Activated naive CD8-positive, alpha-beta T cell treated with anti-CD3 and anti-CD28 coated beads, Interleukin-2, amount 50 U/mL, for 16 hours (primary cell): ENCODE data around the gene NRXN3.

Experiments used
- DNase-seq: peaks from one replicate; pipeline ENCODE4 v3.0.0-alpha.2; 2020; ENCODE audit warnings: low read depth, low spot score

Gene NRXN3

GRCh38 chr14:79515158-79515557 lies 1345.0 kb downstream of the NRXN3 start:
- DNase-seq: no peak

DNA sequence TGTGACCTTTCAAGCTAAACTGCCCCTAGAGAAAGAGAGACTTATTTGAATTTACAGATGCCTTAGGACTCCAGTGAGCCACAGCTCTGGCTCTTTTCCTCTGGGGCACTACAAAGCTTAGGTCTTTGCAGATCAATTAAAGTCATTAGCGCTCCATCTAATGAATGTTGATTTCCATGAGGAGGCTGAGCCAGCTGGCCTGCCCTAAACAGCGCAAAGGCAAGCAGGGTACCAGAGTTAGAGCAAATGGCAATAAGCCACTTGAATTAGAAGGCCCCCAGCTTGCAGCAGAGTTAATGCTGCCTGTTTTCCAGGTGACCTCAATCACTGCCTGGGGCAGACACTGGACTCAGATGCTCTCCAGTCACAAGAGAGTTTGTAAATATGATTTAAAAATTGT lies 1345.8 kb downstream of the NRXN3 start:
- DNase-seq: no peak

GRCh38 chr14:79525416-79525815 lies 1355.2 kb downstream of the NRXN3 start:
- DNase-seq: no peak

DNA sequence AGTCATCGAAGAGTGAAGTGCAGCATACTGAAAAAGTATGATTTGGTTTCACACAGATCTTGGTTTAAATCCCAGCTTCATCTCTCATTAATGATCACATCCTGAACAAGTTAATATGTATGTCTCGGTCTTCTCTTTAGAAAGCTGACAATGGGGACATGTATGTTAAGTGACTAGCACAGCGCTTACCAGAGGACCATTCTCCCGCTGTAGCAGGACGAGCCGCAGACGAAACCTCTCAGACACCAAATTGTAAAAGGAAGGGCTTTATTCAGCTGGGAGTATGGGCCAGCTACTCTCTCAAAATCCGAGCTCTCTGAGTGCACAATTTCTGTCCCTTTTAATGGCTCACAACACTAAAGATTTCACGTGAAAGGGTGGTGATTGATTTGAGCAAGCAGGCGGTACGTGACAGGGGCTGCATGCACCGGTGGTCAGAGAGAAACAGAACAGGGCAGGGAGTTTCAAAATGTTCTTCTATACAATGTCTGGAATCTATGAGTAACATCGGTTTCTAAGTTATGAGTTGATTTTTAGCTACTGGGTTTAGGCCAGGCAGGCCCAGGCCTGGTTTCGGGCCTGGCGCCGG lies 1358.7 kb downstream of the NRXN3 start:
- DNase-seq: no peak

- no peak for DNase-seq
Measured at GRCh38 chr14:79530555-79530954, 1360.4 kb downstream of the NRXN3 start.

GRCh38 chr14:79534703-79535353 lies 1364.7 kb downstream of the NRXN3 start:
- no peak for DNase-seq

DNA sequence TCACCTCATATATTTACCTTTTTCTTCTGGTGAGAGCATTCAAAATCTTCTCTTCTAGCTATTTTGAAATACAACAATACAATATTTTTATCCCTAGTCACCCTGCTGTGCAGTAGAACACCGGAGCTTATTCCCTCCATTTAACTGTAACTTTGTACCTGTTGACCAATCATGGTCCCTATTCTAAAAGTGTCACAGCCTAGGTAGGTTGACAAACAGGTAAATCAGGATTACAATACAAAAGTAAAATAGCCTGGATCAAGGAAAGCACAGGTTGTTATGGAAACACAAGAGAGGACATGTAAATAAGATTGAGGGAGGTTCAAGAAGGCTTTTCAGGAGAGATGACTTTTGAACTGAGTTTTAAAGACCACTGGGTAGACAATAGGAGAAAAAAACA lies 1370.2 kb downstream of the NRXN3 start:
- no peak for DNase-seq

DNA sequence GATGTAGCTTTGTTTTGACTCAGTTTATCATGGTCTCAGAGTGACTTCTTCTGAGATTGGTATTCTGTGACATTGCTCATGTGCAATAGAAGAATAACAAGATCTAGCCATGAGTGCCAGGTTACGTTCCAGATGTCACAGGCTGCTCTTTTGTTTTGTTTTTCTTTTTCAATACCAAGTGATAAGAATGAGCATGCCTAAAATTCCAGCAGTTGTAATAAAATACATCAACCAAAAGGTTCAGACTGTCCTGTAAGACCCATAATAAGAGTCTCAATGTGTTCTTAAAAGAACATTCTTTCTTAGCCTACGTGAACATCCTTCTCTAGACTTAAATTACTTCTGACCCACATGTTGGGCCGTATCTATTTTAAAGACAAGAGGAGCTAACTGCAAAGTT lies 1371.9 kb downstream of the NRXN3 start:
- no peak for DNase-seq

- DNase-seq: no peak
Measured at GRCh38 chr14:79543348-79543747, 1373.2 kb downstream of the NRXN3 start.

- DNase-seq: no peak
Measured at GRCh38 chr14:79543967-79544697, 1374.0 kb downstream of the NRXN3 start.

DNA sequence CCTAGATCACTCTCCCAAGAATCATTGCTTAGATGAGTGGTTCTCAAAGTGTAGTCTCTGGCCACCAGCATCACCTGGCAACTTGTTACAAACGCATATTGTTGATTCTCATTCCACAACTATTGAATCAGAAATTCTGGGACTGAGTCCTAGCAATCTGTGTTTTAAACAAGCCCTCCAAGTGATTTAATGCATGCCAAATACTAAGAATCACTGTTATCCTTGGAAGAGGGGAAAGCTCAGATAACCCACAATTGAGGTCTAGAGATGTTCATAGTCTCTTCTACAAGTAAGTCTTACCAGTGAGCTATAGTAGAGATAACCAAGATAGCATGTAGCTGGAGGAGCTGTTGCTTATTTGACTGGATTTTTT lies 1374.5 kb downstream of the NRXN3 start:
- DNase-seq: no peak

GRCh38 chr14:79548836-79549235 lies 1378.7 kb downstream of the NRXN3 start:
- DNase-seq: no peak

DNA sequence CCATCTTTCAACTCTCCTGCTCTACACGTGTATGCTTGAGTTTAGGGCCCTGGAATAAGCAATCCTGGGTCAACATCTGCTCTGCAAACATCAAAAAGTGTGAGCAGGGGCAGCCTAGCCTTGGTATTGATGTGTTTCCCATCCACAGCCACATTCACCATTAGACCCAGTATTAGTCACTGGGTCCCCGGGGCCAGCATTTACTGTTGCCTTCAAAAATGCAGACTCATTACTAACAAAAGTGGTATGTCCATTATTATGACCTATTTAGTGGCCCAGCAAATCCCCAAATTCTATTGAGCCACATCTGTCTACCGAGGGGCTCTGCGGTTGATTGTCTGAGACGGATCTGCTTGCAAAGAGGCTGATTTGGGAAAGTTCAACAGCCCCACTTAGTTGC lies 1379.3 kb downstream of the NRXN3 start:
- no peak for DNase-seq

DNA sequence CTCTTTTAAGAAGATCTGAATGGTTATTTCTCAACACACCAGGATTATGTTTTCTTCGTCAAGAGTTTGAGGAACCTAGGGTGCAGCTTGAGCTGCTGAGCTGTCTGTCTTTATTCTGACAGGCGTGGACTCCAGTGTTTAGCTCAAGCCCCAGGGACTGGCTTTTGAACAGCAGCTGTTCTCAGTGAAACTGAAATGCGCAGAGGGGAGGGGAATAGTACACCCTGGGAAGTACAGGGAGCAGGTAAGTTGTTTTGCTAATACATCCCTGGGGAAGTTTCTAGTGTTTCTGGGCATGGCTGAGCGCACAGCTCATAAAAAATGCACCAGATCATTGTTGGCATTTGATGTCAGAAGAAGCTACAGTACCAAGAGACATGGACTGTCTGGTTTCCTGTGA lies 1381.3 kb downstream of the NRXN3 start:
- DNase-seq: no peak

GRCh38 chr14:79552778-79553177 lies 1382.6 kb downstream of the NRXN3 start:
- no peak for DNase-seq

- DNase-seq: no peak
Measured at GRCh38 chr14:79554816-79555215, 1384.6 kb downstream of the NRXN3 start.

GRCh38 chr14:79555429-79555828 lies 1385.3 kb downstream of the NRXN3 start:
- no peak for DNase-seq

GRCh38 chr14:79557309-79557708 lies 1387.1 kb downstream of the NRXN3 start:
- DNase-seq: no peak

GRCh38 chr14:79562185-79562584 lies 1392.0 kb downstream of the NRXN3 start:
- DNase-seq: no peak

- DNase-seq: no peak
Measured at GRCh38 chr14:79564371-79564770, 1394.2 kb downstream of the NRXN3 start.

GRCh38 chr14:79567306-79567705 lies 1397.1 kb downstream of the NRXN3 start:
- no peak for DNase-seq

DNA sequence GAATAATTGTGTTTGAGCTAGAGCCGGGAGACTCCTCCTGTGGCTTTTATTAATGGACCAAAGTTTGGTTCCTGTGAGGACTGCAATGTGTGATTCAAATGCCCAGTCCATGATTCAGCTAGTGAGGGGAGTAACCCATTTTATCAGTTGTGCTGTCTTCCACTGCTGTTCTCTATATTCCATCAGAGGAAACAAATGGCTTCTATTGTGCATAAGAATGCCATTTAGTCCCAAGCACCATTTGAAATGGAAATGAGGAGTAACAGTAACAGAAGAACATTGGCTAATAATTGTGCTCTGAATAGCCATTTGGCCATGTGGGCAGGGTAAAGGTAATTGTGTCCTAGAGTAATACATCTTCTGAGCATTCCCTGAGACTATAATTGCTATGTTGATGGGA lies 1398.4 kb downstream of the NRXN3 start:
- DNase-seq: no peak

- DNase-seq: no peak
Measured at GRCh38 chr14:79569072-79569471, 1398.9 kb downstream of the NRXN3 start.
